ENCODE results near the gene SIPA1L3.

DNA sequence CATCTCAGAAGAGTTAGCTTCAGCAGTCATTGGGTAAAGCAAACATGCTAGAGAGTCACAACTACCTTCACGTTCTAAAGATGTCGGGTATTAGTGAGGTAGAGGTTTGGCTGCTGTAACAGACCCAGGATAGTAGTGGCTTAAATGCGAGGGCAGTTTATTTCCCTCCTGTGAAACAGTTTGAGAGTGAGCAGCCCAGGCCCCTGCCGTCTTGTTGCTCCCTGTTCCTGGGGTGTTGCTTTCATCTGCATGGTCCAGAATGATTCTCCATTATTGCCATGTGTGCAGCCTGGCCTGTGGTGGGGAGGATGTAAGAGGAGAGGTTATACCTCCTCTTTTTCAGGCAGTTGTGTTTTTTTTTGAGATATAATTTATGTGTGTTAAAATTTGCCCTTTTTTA, 63.7 kb downstream of the SIPA1L3 start:
- TF ChIP-seq, protein P1, sequence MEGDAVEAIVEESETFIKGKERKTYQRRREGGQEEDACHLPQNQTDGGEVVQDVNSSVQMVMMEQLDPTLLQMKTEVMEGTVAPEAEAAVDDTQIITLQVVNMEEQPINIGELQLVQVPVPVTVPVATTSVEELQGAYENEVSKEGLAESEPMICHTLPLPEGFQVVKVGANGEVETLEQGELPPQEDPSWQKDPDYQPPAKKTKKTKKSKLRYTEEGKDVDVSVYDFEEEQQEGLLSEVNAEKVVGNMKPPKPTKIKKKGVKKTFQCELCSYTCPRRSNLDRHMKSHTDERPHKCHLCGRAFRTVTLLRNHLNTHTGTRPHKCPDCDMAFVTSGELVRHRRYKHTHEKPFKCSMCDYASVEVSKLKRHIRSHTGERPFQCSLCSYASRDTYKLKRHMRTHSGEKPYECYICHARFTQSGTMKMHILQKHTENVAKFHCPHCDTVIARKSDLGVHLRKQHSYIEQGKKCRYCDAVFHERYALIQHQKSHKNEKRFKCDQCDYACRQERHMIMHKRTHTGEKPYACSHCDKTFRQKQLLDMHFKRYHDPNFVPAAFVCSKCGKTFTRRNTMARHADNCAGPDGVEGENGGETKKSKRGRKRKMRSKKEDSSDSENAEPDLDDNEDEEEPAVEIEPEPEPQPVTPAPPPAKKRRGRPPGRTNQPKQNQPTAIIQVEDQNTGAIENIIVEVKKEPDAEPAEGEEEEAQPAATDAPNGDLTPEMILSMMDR (IDR thresholded peaks at IDR 0.05; ENCODE audit: poor library complexity): no peak
- TF ChIP-seq EZH2phosphoT487 (IDR thresholded peaks at IDR 0.05; ENCODE audit: low read depth, severe bottlenecking, unreplicated experiment) (no peak), EZH2 (IDR thresholded peaks at IDR 0.05; ENCODE audit: borderline replicate concordance) (no peak)
